ENCODE measurements around the gene TMEM223.
A peak's percentile ranks its signal among the peaks of the same experiment; 100 is the strongest.
"Not testable (repeated sequence)": the region's sequence is repeated elsewhere in the genome, so short reads cannot be mapped to it uniquely, and the experiment has no call there.

TMEM223 gene

GRCh38 chr11:62760867-62761227 lies 31.0 kb downstream of the TMEM223 start:
- 0 out of 2 replicates have a peak, but pooled peaks have one; percentile 11 for TF ChIP-seq WT1 (tag by site-specific recombination; IDR thresholded peaks at IDR 0.05)
- peak; percentile 70 for TF ChIP-seq ZNF366 (tag by site-specific recombination; conservative IDR thresholded peaks at IDR 0.05)
- CTCF ChIA-PET = interaction anchor here (3.3 kb wide), 1 partner anchor 9 kb away, joined by 28 read pairs; the partner anchor contains the start of gene TAF6L
- peaks cover 0 to 18% of the 10 kb centered on the region in 2 experiments; a peak in 2 of 3 replicates for H3K36me3 ChIP-seq (ENCODE audit: control insufficient read depth in 2 of 2, insufficient read depth in 1 of 2, low read length in 2 of 2)
- POLR2A ChIA-PET = interaction anchor here (0.6 to 4.2 kb wide), 22 partner anchors 7 to 187 kb away, joined by 3 to 35 read pairs (median 7); partner anchors contain the start of genes C11orf98, CSKMT, EEF1G and HNRNPUL2
- not testable (repeated sequence) for H3K4me3 ChIP-seq (ENCODE audit: low read depth, low read length); H3K4me1 ChIP-seq (ENCODE audit: control insufficient read depth, insufficient read depth, low read length); H3K9me3 ChIP-seq (ENCODE audit: control insufficient read depth, insufficient read depth, low read depth, low read length); H3K27ac ChIP-seq (ENCODE audit: extremely low read depth, low read depth, low read length)

DNA sequence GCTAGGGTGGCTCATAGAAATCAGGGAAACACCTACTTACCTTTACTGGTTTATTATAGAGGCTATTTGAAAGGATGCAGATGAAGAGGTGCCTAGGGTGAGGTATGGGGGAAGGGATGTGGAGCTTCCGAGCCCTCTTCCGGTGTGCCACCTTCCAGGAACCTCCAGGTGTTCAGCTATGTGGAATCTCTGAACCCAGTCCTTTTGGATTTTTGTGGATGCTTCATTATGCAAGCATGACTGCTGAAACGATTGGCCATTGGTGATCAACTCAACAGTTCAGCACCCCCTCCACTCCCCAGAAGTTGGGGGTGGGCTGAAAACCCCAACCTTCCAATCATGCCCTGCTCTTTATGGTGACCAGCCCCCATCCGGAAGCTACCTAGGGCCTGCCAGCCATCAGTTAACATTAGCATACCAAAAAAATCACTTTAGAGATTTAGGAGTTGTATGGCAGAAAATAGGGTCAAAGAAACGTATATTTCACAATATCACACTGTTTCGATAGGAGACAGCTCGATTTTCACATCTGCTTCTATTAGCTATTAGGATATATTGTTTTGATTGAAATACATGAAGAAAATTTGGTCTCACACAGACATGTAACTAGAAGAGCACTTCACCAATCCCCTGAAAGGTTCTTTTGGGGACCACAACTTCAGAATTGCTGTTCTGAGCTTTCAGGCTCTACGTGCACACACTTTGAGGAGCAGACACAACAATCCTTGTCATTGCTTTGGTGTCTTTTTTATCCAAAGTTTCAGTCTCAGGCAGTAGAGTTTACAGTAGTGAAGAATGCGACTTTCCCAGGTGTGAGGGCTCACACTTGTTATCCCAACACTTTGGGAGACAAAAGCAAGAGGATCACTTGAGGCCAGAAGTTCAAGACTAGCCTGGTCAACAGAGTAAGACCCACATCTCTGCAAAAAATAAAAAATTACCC lies 33.7 kb downstream of the TMEM223 start:
- ChIA-PET CTCF (interaction anchor here (0.8 to 1.9 kb wide), 2 partner anchors 9 to 12 kb away, joined by 5 to 6 read pairs; no protein-coding TSS in a partner anchor), POLR2A (interaction anchor here (1.1 to 1.5 kb wide), 3 partner anchors 11 to 97 kb away, joined by 3 to 4 read pairs (median 4); partner anchors contain the start of gene TMEM179B)
- Histone ChIP-seq H3K4me3 (ENCODE audit: low read depth, low read length) (no peak overlapping the region), H3K27ac (ENCODE audit: extremely low read depth, low read depth, low read length) (no peak overlapping the region), H3K4me1 (ENCODE audit: control insufficient read depth, insufficient read depth, low read length) (peaks cover 4% of the 10 kb centered on the region; the same call in 1 of the 2 replicates), H3K9me3 (ENCODE audit: control insufficient read depth, insufficient read depth, low read depth, low read length) (no peaks in the 10 kb centered on the region), H3K36me3 (ENCODE audit: control insufficient read depth in 2 of 2, insufficient read depth in 1 of 2, low read length in 2 of 2) (peaks cover 0 to 7% of the 10 kb centered on the region in 2 experiments; a peak in 2 of 3 replicates)
- TF ChIP-seq SP7 (tag by site-specific recombination; IDR thresholded peaks at IDR 0.05) (no peak), YY2 (tag by site-specific recombination; IDR thresholded peaks at IDR 0.05) (no peak), ZNF514 (tag by site-specific recombination; IDR thresholded peaks at IDR 0.05) (no peak), ZNF692 (tag by site-specific recombination; IDR thresholded peaks at IDR 0.05) (no peak)

DNA sequence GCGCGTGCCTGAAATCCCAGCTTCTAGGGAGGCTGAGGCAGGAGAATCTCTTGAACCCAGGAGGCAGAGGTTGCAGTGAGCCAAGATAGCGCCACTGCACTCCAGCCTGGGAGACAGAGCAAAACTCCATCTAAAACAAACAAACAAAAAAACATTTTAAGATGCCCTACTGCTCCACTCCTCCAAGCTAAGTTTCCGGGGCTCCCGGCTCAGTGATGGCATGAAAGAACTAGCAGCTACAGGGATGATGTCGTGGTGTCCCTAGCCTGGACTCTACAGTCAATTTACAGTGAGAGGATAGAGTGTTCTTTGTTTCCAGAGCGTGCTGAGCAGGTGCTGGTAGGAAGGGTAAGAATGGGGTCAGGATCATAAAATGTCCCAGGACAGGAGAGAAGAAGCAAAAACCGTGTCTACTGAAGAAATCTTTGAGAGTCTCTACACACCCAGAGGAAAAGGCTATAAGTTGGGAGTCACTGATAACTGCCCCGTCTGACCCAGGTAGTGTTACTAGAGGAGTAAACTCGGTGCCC lies 36.7 kb downstream of the TMEM223 start:
- ChIA-PET POLR2A (interaction anchor here (1.6 to 3.4 kb wide), 3 partner anchors 12 to 79 kb away, joined by 5 to 137 read pairs (median 22); partner anchors contain the start of genes HNRNPUL2 and TTC9C), CTCF (interaction anchor here (0.7 to 2.7 kb wide), 4 partner anchors 9 to 31 kb away, joined by 3 to 11 read pairs (median 4); partner anchors contain the start of gene TMEM179B)
- H3K27ac ChIP-seq (ENCODE audit: extremely low read depth, low read depth, low read length) = no peak overlapping the region
- no peaks in the 10 kb centered on the region for H3K4me1 ChIP-seq (ENCODE audit: control insufficient read depth, insufficient read depth, low read length)
- no peaks in the 10 kb centered on the region for H3K9me3 ChIP-seq (ENCODE audit: control insufficient read depth, insufficient read depth, low read depth, low read length)
- H3K4me3 ChIP-seq (ENCODE audit: low read depth, low read length) = no peak overlapping the region
- H3K36me3 ChIP-seq (ENCODE audit: control insufficient read depth in 2 of 2, insufficient read depth in 1 of 2, low read length in 2 of 2) = peaks cover 0 to 12% of the 10 kb centered on the region in 2 experiments; a peak in 2 of 3 replicates
- TF ChIP-seq ZFHX2 (tag by site-specific recombination; conservative IDR thresholded peaks at IDR 0.05) (no peak), ZNF292 (tag by site-specific recombination; IDR thresholded peaks at IDR 0.05; ENCODE audit: borderline replicate concordance, low read depth) (no peak), ZNF777 (tag by site-specific recombination; IDR thresholded peaks at IDR 0.05; ENCODE audit: borderline replicate concordance) (no peak), ZNF24 (tag by site-specific recombination; IDR thresholded peaks at IDR 0.05) (no peak), ZNF350 (tag by site-specific recombination; IDR thresholded peaks at IDR 0.05) (no peak), ZNF76 (tag by site-specific recombination; IDR thresholded peaks at IDR 0.05; ENCODE audit: borderline replicate concordance, low read depth) (no peak), ZNF449 (tag by site-specific recombination; IDR thresholded peaks at IDR 0.05) (no peak), ZNF501 (tag by site-specific recombination; IDR thresholded peaks at IDR 0.05) (no peak), ZNF416 (tag by site-specific recombination; IDR thresholded peaks at IDR 0.05) (no peak), ZNF555 (tag by site-specific recombination; conservative IDR thresholded peaks at IDR 0.05) (no peak), ZNF473 (tag by site-specific recombination; IDR thresholded peaks at IDR 0.05) (no peak), ZNF175 (tag by site-specific recombination; IDR thresholded peaks at IDR 0.05) (no peak), ZBTB48 (tag by site-specific recombination; IDR thresholded peaks at IDR 0.05) (no peak)
- TF ChIP-seq, protein P1, sequence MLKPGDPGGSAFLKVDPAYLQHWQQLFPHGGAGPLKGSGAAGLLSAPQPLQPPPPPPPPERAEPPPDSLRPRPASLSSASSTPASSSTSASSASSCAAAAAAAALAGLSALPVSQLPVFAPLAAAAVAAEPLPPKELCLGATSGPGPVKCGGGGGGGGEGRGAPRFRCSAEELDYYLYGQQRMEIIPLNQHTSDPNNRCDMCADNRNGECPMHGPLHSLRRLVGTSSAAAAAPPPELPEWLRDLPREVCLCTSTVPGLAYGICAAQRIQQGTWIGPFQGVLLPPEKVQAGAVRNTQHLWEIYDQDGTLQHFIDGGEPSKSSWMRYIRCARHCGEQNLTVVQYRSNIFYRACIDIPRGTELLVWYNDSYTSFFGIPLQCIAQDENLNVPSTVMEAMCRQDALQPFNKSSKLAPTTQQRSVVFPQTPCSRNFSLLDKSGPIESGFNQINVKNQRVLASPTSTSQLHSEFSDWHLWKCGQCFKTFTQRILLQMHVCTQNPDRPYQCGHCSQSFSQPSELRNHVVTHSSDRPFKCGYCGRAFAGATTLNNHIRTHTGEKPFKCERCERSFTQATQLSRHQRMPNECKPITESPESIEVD (tag by site-specific recombination; IDR thresholded peaks at IDR 0.05) = no peak
- TF ChIP-seq, protein P2, sequence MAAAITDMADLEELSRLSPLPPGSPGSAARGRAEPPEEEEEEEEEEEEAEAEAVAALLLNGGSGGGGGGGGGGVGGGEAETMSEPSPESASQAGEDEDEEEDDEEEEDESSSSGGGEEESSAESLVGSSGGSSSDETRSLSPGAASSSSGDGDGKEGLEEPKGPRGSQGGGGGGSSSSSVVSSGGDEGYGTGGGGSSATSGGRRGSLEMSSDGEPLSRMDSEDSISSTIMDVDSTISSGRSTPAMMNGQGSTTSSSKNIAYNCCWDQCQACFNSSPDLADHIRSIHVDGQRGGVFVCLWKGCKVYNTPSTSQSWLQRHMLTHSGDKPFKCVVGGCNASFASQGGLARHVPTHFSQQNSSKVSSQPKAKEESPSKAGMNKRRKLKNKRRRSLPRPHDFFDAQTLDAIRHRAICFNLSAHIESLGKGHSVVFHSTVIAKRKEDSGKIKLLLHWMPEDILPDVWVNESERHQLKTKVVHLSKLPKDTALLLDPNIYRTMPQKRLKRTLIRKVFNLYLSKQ (tag by site-specific recombination; IDR thresholded peaks at IDR 0.05; ENCODE audit: borderline replicate concordance) = no peak
